Hair follicle dermal papilla cell (primary cell): Measurements from ENCODE around the gene ABLIM2. TPM values are rescaled to one million over a fixed set of nuclear protein-coding genes. Genes with fewer than 3 reads are reported as not detected.

Experiments used
- small RNA-seq: library from RNA; depleted of rRNA; stranded (forward); fragments of <200 nt; gene quantifications from one replicate; pipeline ENCODE3, GENCODE V24; 2012
- total RNA-seq: library from RNA; depleted of rRNA; stranded (reverse); fragments of >200 nt; gene quantifications from 2 replicates; pipeline ENCODE4 v1.2.3, GENCODE V29; 2012

Gene ABLIM2
- total RNA-seq, result 0.12 TPM in 1 of 2 replicates, not detected in the other

DNA sequence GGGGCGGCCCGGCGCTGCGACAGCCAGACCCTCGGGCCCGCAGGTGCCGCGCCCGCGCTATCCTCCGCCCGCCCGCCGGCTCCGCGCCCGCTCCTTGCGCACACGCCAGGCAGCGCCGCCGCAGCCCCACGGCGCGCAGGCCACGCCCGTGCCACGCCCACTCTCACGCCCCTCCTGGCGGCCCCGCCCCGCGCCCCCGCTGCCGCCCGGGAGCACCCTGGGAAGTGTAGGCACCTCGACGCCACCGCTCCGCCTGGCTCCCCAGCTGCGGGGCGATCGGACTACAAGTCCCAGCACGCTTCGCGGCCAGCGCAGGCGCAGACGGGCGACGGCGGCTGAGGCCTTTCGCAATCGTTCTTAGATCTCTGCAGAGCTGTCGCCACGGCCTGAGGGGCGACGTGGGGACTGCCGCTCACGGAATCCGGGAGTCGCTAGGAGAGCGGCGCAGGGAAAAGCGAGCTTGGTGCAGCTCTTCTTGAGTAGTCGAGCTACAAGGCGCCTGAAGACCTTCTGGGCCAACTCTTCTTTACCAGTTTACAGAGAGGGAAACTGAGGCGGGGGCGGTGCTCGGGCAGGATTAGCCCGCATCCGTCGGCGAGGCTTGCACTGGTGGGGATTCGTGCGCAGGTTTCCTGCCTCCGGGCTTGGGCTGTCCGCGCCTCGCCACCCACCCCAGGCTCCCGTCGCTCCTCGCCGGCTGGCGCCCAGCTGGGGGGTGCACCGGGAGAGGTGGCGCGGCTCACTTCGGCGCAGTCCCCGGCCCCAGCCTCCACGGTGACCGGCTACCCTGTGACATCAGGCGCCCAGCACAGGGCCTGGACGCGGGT, at the start of gene ABLIM2:
ABLIM2 (minus strand) TSS at position 104 of the 827 bp plus-strand sequence. CDS start 124 bp downstream, outside the sequence.

DNA sequence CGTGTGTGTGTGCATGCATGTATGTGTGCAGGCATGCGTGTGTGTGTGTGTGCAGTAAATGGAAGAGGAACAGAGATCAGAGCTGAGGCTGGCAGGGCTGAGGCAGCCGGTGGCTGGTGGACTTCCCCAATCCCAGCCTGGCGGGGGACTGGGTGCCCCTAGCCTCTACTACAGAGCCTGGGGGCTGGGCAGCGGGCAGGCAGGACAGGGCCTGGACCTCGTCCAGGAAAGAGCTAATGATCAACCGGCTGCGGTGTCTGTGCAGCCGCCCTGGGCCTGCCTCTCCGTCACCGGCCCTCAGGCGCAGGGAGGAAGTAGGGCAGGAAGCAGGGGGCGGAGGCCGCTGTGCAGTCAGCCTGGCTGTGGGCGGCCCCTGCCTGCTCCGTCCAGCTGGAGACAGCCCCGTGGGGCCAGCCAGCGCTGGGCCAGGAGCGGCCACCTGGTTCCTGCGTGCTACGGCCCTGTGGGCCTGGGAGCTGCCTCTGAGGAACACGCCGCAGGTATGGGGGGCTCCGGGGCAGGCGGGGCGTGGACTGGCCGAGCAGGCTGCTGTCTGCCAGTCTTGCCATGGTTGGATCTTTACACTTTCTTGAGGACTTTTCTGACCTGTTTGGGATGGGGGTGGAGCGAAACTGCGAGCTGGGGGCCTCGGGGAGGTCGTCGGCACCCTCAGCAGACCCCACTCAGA, 40.4 kb upstream of the ABLIM2 start, which contains the start of gene SH3TC1:
SH3TC1 (plus strand) TSS at position 385 of the 688 bp plus-strand sequence. CDS start 5,905 bp downstream, outside the sequence.

DNA sequence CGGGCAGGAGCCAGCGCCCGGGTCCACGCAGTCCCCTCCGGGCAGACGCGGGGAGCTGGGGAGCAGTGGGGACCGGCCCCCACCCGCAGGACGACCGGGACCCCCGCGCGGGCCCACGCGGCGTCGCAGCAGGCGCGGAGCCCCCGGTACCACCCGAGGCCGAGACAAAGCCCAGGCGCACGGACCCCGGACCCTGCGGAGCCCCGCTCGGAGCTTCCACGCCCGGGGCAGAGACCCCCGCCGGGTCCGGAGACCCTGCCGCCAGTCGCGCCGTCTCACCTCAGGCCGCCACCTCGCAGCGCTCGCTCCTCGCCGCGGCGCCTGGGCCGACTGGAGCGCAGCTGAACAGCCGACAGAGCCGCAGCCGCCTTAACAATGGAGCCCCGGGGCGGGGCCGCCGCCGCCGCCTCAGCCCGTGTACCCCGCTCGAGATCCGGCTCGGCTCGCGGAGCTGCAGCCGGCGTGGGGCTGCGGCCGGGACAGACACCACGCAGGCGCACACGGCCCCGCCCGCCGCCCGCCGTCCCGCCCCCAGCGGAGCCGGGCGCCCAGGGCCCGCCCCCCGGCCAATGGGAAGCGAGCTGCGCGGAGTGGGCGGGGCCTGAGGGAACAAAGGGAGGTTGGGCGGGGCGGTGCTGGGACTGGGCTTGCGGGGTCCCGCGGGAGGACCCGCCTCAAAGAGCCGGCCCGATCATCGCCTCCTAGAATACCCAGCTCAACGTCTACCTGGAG, 219.1 kb downstream of the ABLIM2 start, which contains the start of gene AFAP1:
AFAP1 (minus strand) TSS at position 485 of the 732 bp plus-strand sequence. CDS start 67,783 bp downstream, outside the sequence.

Small RNA genes within 50 kb of the gene (small RNA-seq; reads per million reads assigned to genes)
- gene MIR95, result 14.5 reads per million, percentile 94 among the genes with 10 or more reads in this experiment

Other genes starting within 250 kb of the ABLIM2 start
- 46.9 and 58.7 TPM in 2 replicates for gene AFAP1, start 219.0 kb downstream of the ABLIM2 start, total RNA-seq
- 0.36 and 0.81 TPM in 2 replicates for gene SH3TC1, start 40.5 kb upstream of the ABLIM2 start, total RNA-seq
- gene HTRA3, start 110.9 kb upstream of the ABLIM2 start, total RNA-seq, result 4.6 and 8.1 TPM in 2 replicates